Measurements from ENCODE around the gene PALM. TPM values are rescaled to one million over a fixed set of nuclear protein-coding genes. Genes with fewer than 3 reads are reported as not detected.

PALM gene
- total RNA-seq, 1 donor from 2014 or later, result 23.0 TPM

Other genes starting within 250 kb of the PALM start
- 3.5 and 4.7 TPM in 2 replicates for gene SHC2, start 247.9 kb upstream of the PALM start, total RNA-seq
- 0.07 TPM in 2 replicates for gene MADCAM1, start 212.4 kb upstream of the PALM start, total RNA-seq
- 24.2 and 39.6 TPM in 2 replicates for gene TPGS1, start 201.4 kb upstream of the PALM start, total RNA-seq
- gene CDC34, start 177.2 kb upstream of the PALM start, total RNA-seq, result 97.0 and 108 TPM in 2 replicates
- gene GZMM, start 164.9 kb upstream of the PALM start, total RNA-seq, result not detected in 2 replicates
- gene BSG, start 136.3 kb upstream of the PALM start, total RNA-seq, result 237 and 352 TPM in 2 replicates
- gene HCN2, start 119.1 kb upstream of the PALM start, total RNA-seq, result 0.32 and 0.79 TPM in 2 replicates
- 28.1 and 32.7 TPM in 2 replicates for gene POLRMT, start 75.4 kb upstream of the PALM start, total RNA-seq
- gene FGF22, start 69.1 kb upstream of the PALM start, total RNA-seq, result 0.07 TPM in 1 of 2 replicates, not detected in the other
- 34.3 and 38.1 TPM in 2 replicates for gene RNF126, start 45.7 kb upstream of the PALM start, total RNA-seq
- 18.5 and 32.6 TPM in 2 replicates for gene FSTL3, start 32.5 kb upstream of the PALM start, total RNA-seq
- 0.07 TPM in 1 of 2 replicates, not detected in the other for gene PRSS57, start 13.5 kb upstream of the PALM start, total RNA-seq
- 0.04 TPM in 1 of 2 replicates, not detected in the other for gene MISP, start 42.2 kb downstream of the PALM start, total RNA-seq
- 198 and 241 TPM in 2 replicates for gene PTBP1, start 88.5 kb downstream of the PALM start, total RNA-seq
- gene PLPPR3, start 113.0 kb downstream of the PALM start, total RNA-seq, result 0.07 and 0.33 TPM in 2 replicates
- not detected in 2 replicates for gene AZU1, start 118.9 kb downstream of the PALM start, total RNA-seq
- gene PRTN3, start 132.1 kb downstream of the PALM start, total RNA-seq, result not detected in 2 replicates
- gene ELANE, start 143.4 kb downstream of the PALM start, total RNA-seq, result not detected in 2 replicates
- 0.49 and 3.6 TPM in 2 replicates for gene CFD, start 150.7 kb downstream of the PALM start, total RNA-seq
- gene MED16, start 184.3 kb downstream of the PALM start, total RNA-seq, result 22.9 and 27.0 TPM in 2 replicates
- gene RNU6-9, start 184.5 kb downstream of the PALM start, total RNA-seq, result not detected in 2 replicates
- gene R3HDM4, start 204.3 kb downstream of the PALM start, total RNA-seq, result 22.8 and 29.1 TPM in 2 replicates
- not detected in 2 replicates for gene KISS1R, start 208.4 kb downstream of the PALM start, total RNA-seq
- 8.0 and 9.6 TPM in 2 replicates for gene ARID3A, start 217.1 kb downstream of the PALM start, total RNA-seq

Data from pulmonary artery endothelial cell (primary cell).